ENCODE measurements around the gene ST3GAL2.
"Not testable (repeated sequence)": the region's sequence is repeated elsewhere in the genome, so short reads cannot be mapped to it uniquely, and the experiment has no call there.

Gene ST3GAL2

GRCh38 chr16:70416748-70417616, 21.9 kb downstream of the ST3GAL2 start:
- TF ChIP-seq FOXP2 (optimal IDR thresholded peaks at IDR 0.05; ENCODE audit: control extremely low read depth, extremely low read length, insufficient read depth) (no peak), POLR2AphosphoS5 (IDR thresholded peaks at IDR 0.05; ENCODE audit: borderline replicate concordance, low read depth, low read length) (no peak), EZH2 (IDR thresholded peaks at IDR 0.05) (no peak)
- no peaks in the 10 kb centered on the region for H3K9me3 ChIP-seq (ENCODE audit: low read depth, low read length)
- no peaks in the 10 kb centered on the region for H3K36me3 ChIP-seq (ENCODE audit: insufficient read depth, low read length)
- no peak overlapping the region for H3K9ac ChIP-seq (ENCODE audit: insufficient read length)
- H3K27ac ChIP-seq: no peak overlapping the region
- no peak overlapping the region for H3K4me3 ChIP-seq
- no peak for DNase-seq (ENCODE audit: low read depth, low spot score)

DNA sequence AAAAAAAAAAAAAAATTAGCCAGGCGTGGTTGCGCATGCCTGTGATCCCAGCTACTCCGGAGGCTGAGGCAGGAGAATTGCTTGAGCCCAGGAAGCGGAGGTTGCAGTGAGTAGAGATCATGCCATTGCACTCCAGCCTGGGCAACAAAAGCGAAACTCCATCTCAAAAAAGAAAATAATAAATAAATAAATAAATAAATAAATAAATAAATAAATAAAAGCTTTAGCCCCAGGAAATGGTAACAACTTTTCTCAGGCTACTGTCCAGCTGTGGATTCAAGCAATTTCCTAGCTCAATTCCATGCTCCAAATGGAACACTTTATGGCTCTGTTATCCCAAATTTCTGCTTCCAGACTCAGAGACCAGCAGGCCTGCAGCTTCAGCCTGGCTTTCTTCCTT, 25.3 kb downstream of the ST3GAL2 start:
- H3K4me3 ChIP-seq; H3K9me3 ChIP-seq (ENCODE audit: low read depth, low read length); H3K36me3 ChIP-seq (ENCODE audit: insufficient read depth, low read length); DNase-seq (ENCODE audit: low read depth, low spot score); H3K27ac ChIP-seq; H3K9ac ChIP-seq (ENCODE audit: insufficient read length): not testable (repeated sequence)

- H3K9me3 ChIP-seq (ENCODE audit: low read depth, low read length): no peaks in the 10 kb centered on the region
- no peak for DNase-seq (ENCODE audit: low read depth, low spot score)
- TF ChIP-seq EZH2 (IDR thresholded peaks at IDR 0.05): no peak
- no peak for TF ChIP-seq FOXP2 (optimal IDR thresholded peaks at IDR 0.05; ENCODE audit: control extremely low read depth, extremely low read length, insufficient read depth)
- TF ChIP-seq POLR2AphosphoS5 (IDR thresholded peaks at IDR 0.05; ENCODE audit: borderline replicate concordance, low read depth, low read length): no peak
- no peak overlapping the region for H3K9ac ChIP-seq (ENCODE audit: insufficient read length)
- H3K27ac ChIP-seq: no peak overlapping the region
- H3K36me3 ChIP-seq (ENCODE audit: insufficient read depth, low read length): no peaks in the 10 kb centered on the region
- no peak overlapping the region for H3K4me3 ChIP-seq
Observed at GRCh38 chr16:70412385-70412784, 26.5 kb downstream of the ST3GAL2 start.

DNA sequence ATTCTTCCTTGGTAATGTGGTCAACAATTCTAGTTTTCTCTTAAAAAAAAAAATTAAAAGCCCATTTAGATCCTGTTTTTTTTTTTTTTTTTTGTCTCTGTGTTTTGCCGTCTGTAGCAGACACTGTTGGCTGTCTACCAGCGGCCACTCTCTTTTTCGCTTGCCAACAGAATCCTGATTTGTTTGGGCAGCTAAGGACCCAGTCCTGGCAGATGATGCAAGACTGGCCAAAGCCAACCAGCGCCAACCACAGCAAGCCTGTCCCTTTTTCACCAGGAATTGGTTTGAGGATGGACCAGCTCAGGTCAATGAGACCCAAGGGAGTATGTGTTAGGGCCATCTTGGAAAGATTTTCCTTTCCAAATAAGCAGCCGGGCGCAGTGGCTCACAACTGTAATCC, 28.2 kb downstream of the ST3GAL2 start:
- Histone ChIP-seq H3K9ac (ENCODE audit: insufficient read length) (no peak overlapping the region), H3K4me3 (no peak overlapping the region), H3K9me3 (ENCODE audit: low read depth, low read length) (no peaks in the 10 kb centered on the region), H3K36me3 (ENCODE audit: insufficient read depth, low read length) (no peaks in the 10 kb centered on the region), H3K27ac (no peak overlapping the region)
- DNase-seq (ENCODE audit: low read depth, low spot score): no peak
- no peak for TF ChIP-seq EZH2 (IDR thresholded peaks at IDR 0.05)
- TF ChIP-seq POLR2AphosphoS5 (IDR thresholded peaks at IDR 0.05; ENCODE audit: borderline replicate concordance, low read depth, low read length): no peak
- no peak for TF ChIP-seq FOXP2 (optimal IDR thresholded peaks at IDR 0.05; ENCODE audit: control extremely low read depth, extremely low read length, insufficient read depth)

DNA sequence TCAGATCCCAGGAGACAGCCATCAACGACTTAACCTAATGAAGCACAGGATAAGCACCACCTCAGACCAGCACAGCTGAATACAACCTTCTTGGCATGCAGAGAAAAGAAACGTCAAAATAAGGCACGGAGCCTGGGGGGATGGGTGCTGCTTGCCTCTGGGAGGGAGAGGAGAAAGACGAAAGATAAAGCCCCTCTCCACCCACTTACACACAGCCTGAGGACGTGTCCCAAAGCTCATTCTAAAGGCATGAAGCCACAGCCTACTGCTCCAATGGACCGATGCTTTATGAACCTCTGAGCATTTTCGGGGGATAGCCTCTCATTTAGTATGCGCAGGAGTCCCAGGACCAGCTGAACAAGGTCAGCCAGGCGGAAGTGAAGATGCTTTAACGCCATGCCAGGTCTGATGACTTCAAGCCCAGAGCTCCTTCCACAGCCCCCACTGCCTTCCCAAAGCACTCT, 31.1 kb downstream of the ST3GAL2 start:
- H3K9ac ChIP-seq (ENCODE audit: insufficient read length): no peak overlapping the region
- H3K4me3 ChIP-seq: no peak overlapping the region
- H3K36me3 ChIP-seq (ENCODE audit: insufficient read depth, low read length): no peaks in the 10 kb centered on the region
- no peak overlapping the region for H3K27ac ChIP-seq
- no peak for DNase-seq (ENCODE audit: low read depth, low spot score)
- H3K9me3 ChIP-seq (ENCODE audit: low read depth, low read length): no peaks in the 10 kb centered on the region
- TF ChIP-seq EZH2 (IDR thresholded peaks at IDR 0.05): no peak
- TF ChIP-seq POLR2AphosphoS5 (IDR thresholded peaks at IDR 0.05; ENCODE audit: borderline replicate concordance, low read depth, low read length): no peak
- no peak for TF ChIP-seq FOXP2 (optimal IDR thresholded peaks at IDR 0.05; ENCODE audit: control extremely low read depth, extremely low read length, insufficient read depth)

DNA sequence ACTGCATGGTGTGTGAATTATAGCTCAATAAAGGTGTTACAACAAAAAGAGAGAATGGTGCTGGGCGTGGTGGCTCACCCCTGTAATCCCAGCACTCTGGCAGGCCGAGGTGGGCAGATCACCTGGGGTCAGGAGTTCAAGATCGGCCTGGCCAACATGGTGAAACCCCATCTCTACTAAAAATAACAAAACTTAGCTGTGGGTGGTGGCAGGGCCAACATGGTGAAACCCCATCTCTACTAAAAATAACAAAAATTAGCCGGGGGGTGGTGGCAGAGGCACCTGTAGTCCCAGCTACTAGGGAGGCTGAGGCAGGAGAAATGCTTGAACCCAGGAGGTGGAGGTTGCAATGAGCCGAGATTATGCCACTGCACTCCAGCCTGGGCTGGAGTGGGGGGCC, 32.8 kb downstream of the ST3GAL2 start:
- H3K36me3 ChIP-seq (ENCODE audit: insufficient read depth, low read length); H3K27ac ChIP-seq; H3K4me3 ChIP-seq; H3K9me3 ChIP-seq (ENCODE audit: low read depth, low read length); H3K9ac ChIP-seq (ENCODE audit: insufficient read length); DNase-seq (ENCODE audit: low read depth, low spot score): not testable (repeated sequence)

- H3K27ac ChIP-seq: no peak overlapping the region
- no peaks in the 10 kb centered on the region for H3K9me3 ChIP-seq (ENCODE audit: low read depth, low read length)
Observed at GRCh38 chr16:70402916-70403659, 35.8 kb downstream of the ST3GAL2 start.

GRCh38 chr16:70399951-70400350, 38.9 kb downstream of the ST3GAL2 start:
- no peak overlapping the region for H3K4me3 ChIP-seq
- no peaks in the 10 kb centered on the region for H3K36me3 ChIP-seq (ENCODE audit: insufficient read depth, low read length)
- no peaks in the 10 kb centered on the region for H3K9me3 ChIP-seq (ENCODE audit: low read depth, low read length)
- no peak overlapping the region for H3K9ac ChIP-seq (ENCODE audit: insufficient read length)
- TF ChIP-seq FOXP2 (optimal IDR thresholded peaks at IDR 0.05; ENCODE audit: control extremely low read depth, extremely low read length, insufficient read depth): no peak
- TF ChIP-seq EZH2 (IDR thresholded peaks at IDR 0.05): no peak
- no peak overlapping the region for H3K27ac ChIP-seq
- DNase-seq (ENCODE audit: low read depth, low spot score): no peak

More at GRCh38 chr16:70402916-70403659, 35.8 kb downstream of the ST3GAL2 start:
- H3K4me3 ChIP-seq: no peak overlapping the region
- H3K9ac ChIP-seq (ENCODE audit: insufficient read length): no peak overlapping the region
- no peak for DNase-seq (ENCODE audit: low read depth, low spot score)
- H3K36me3 ChIP-seq (ENCODE audit: insufficient read depth, low read length): no peaks in the 10 kb centered on the region
- TF ChIP-seq FOXP2 (optimal IDR thresholded peaks at IDR 0.05; ENCODE audit: control extremely low read depth, extremely low read length, insufficient read depth) (no peak), POLR2AphosphoS5 (IDR thresholded peaks at IDR 0.05; ENCODE audit: borderline replicate concordance, low read depth, low read length) (no peak), EZH2 (IDR thresholded peaks at IDR 0.05) (no peak)

All from SK-N-MC (cell line).